IgD-negative memory B cell (primary cell): ENCODE data around the gene GTF3A. TPM values are rescaled to one million over a fixed set of nuclear protein-coding genes. Genes with fewer than 3 reads are reported as not detected.
A peak's percentile ranks its signal among the peaks of the same experiment; 100 is the strongest.
"Not testable (repeated sequence)": the region's sequence is repeated elsewhere in the genome, so short reads cannot be mapped to it uniquely, and the experiment has no call there.

Experiments
- H3K27ac Mint-ChIP-seq, 3 donors: one replicate each; pipeline ENCODE4 v1.8.0; 2020 to 2022; ENCODE audit warnings: mild to moderate bottlenecking in 3 of 3, mixed read lengths in 3 of 3, moderate library complexity in 1 of 3
- H3K27me3 Mint-ChIP-seq: one replicate; pipeline ENCODE4 v1.8.0; 2021; ENCODE audit warnings: mixed read lengths
- H3K36me3 Mint-ChIP-seq: one replicate; pipeline ENCODE4 v1.8.0; 2020; ENCODE audit warnings: mild to moderate bottlenecking, mixed read lengths
- H3K4me1 Mint-ChIP-seq, 3 donors: one replicate each; pipeline ENCODE4 v1.8.0; 2020 to 2022; ENCODE audit warnings: mixed read lengths in 3 of 3, mild to moderate bottlenecking in 1 of 3
- H3K4me3 Mint-ChIP-seq, 4 donors: one replicate each; pipeline ENCODE4 v1.8.0; 2020 to 2022; ENCODE audit warnings: mild to moderate bottlenecking in 4 of 4, mixed read lengths in 4 of 4, moderate library complexity in 3 of 4
- H3K9me3 Mint-ChIP-seq, 3 donors: one replicate each; pipeline ENCODE4 v1.8.0; 2020 to 2021; ENCODE audit warnings: mixed read lengths in 3 of 3, mild to moderate bottlenecking in 1 of 3
- polyA plus RNA-seq: library from polyadenylated mRNA; unstranded; fragments of 300-500 nt; fragmentation: Illumina TruSeq; gene quantifications from one replicate; pipeline ENCODE4 v1.2.3, GENCODE V29; 2021

Gene GTF3A
- polyA plus RNA-seq, 1 donor from 2014 or later, result 484 TPM

- Mint-ChIP-seq H3K4me3 (no peak overlapping the region), H3K4me1 (peaks cover 4% of the 10 kb centered on the region in 3 donors), H3K36me3 (no peaks in the 10 kb centered on the region), H3K27me3 (peaks cover 6% of the 10 kb centered on the region), H3K9me3 (no peaks in the 10 kb centered on the region), H3K27ac (no peak overlapping the region)
Observed at GRCh38 chr13:27396252-27396846, 28.1 kb upstream of the GTF3A start.

GRCh38 chr13:27398360-27398759 lies 26.1 kb upstream of the GTF3A start:
- Mint-ChIP-seq H3K4me3 (no peak overlapping the region), H3K27me3 (peaks cover 5% of the 10 kb centered on the region), H3K27ac (no peak overlapping the region), H3K9me3 (no peaks in the 10 kb centered on the region), H3K36me3 (no peaks in the 10 kb centered on the region), H3K4me1 (peaks cover 4 to 5% (median 4%) of the 10 kb centered on the region in 3 donors)

- H3K4me3 Mint-ChIP-seq, H3K9me3 Mint-ChIP-seq, H3K27ac Mint-ChIP-seq, H3K27me3 Mint-ChIP-seq, H3K36me3 Mint-ChIP-seq, H3K4me1 Mint-ChIP-seq: not testable (repeated sequence)
Observed at GRCh38 chr13:27400405-27400804, 24.0 kb upstream of the GTF3A start.

GRCh38 chr13:27401210-27401609 lies 23.2 kb upstream of the GTF3A start:
- Mint-ChIP-seq H3K9me3 (no peaks in the 10 kb centered on the region), H3K4me3 (no peak overlapping the region)

GRCh38 chr13:27403203-27403678 lies 21.2 kb upstream of the GTF3A start:
- Mint-ChIP-seq H3K27me3 (peaks cover 9% of the 10 kb centered on the region), H3K4me3 (no peak overlapping the region), H3K9me3 (no peaks in the 10 kb centered on the region), H3K4me1 (peaks cover 5 to 8% (median 5%) of the 10 kb centered on the region in 3 donors), H3K27ac (no peak overlapping the region), H3K36me3 (no peaks in the 10 kb centered on the region)

More at GRCh38 chr13:27401210-27401609, 23.2 kb upstream of the GTF3A start:
- peaks cover 3% of the 10 kb centered on the region for H3K27me3 Mint-ChIP-seq
- peaks cover 4 to 5% (median 5%) of the 10 kb centered on the region in 3 donors for H3K4me1 Mint-ChIP-seq
- no peaks in the 10 kb centered on the region for H3K36me3 Mint-ChIP-seq
- no peak overlapping the region for H3K27ac Mint-ChIP-seq

- H3K36me3 Mint-ChIP-seq, result no peaks in the 10 kb centered on the region
Observed at GRCh38 chr13:27403727-27404385, 20.6 kb upstream of the GTF3A start.

GRCh38 chr13:27404680-27405079 lies 19.7 kb upstream of the GTF3A start:
- Mint-ChIP-seq H3K4me3 (no peak overlapping the region), H3K27me3 (peaks cover 18% of the 10 kb centered on the region), H3K27ac (no peak overlapping the region), H3K4me1 (peaks cover 5 to 8% (median 5%) of the 10 kb centered on the region in 3 donors), H3K9me3 (peaks cover 0 to 3% (median 3%) of the 10 kb centered on the region in 3 donors), H3K36me3 (no peaks in the 10 kb centered on the region)

More at GRCh38 chr13:27403727-27404385, 20.6 kb upstream of the GTF3A start:
- H3K4me1 Mint-ChIP-seq, result peaks cover 5 to 8% (median 5%) of the 10 kb centered on the region in 3 donors
- no peak overlapping the region for H3K4me3 Mint-ChIP-seq
- peaks cover 10% of the 10 kb centered on the region for H3K27me3 Mint-ChIP-seq
- no peak overlapping the region for H3K27ac Mint-ChIP-seq
- H3K9me3 Mint-ChIP-seq, result no peaks in the 10 kb centered on the region

- Mint-ChIP-seq H3K27me3 (peaks cover 22% of the 10 kb centered on the region), H3K4me1 (peaks cover 5 to 8% (median 5%) of the 10 kb centered on the region in 3 donors), H3K27ac (no peak overlapping the region), H3K4me3 (no peak overlapping the region), H3K36me3 (no peaks in the 10 kb centered on the region), H3K9me3 (peaks cover 3 to 5% (median 3%) of the 10 kb centered on the region in 3 donors)
Observed at GRCh38 chr13:27405546-27406134, 18.8 kb upstream of the GTF3A start.

GRCh38 chr13:27406178-27406939 lies 18.1 kb upstream of the GTF3A start:
- H3K27ac Mint-ChIP-seq, result no peak overlapping the region
- H3K4me1 Mint-ChIP-seq, result peaks cover 1 to 4% (median 1%) of the 10 kb centered on the region in 3 donors
- H3K9me3 Mint-ChIP-seq, result peaks cover 3 to 5% (median 3%) of the 10 kb centered on the region in 3 donors
- no peaks in the 10 kb centered on the region for H3K36me3 Mint-ChIP-seq
- H3K27me3 Mint-ChIP-seq, result peaks cover 26% of the 10 kb centered on the region
- no peak overlapping the region for H3K4me3 Mint-ChIP-seq

GRCh38 chr13:27408074-27408473 lies 16.3 kb upstream of the GTF3A start:
- peaks cover 0 to 4% (median 1%) of the 10 kb centered on the region in 3 donors for H3K4me1 Mint-ChIP-seq
- peaks cover 2% of the 10 kb centered on the region for H3K36me3 Mint-ChIP-seq
- H3K27me3 Mint-ChIP-seq, result peaks cover 33% of the 10 kb centered on the region
- no peak overlapping the region for H3K27ac Mint-ChIP-seq
- H3K9me3 Mint-ChIP-seq, result peaks cover 3 to 5% (median 3%) of the 10 kb centered on the region in 3 donors
- no peak overlapping the region for H3K4me3 Mint-ChIP-seq

GRCh38 chr13:27409013-27409412 lies 15.4 kb upstream of the GTF3A start:
- peaks cover 3 to 5% (median 3%) of the 10 kb centered on the region in 3 donors for H3K9me3 Mint-ChIP-seq
- peaks cover 0 to 4% (median 1%) of the 10 kb centered on the region in 3 donors for H3K4me1 Mint-ChIP-seq
- H3K27ac Mint-ChIP-seq, result no peak overlapping the region
- H3K27me3 Mint-ChIP-seq, result peaks cover 36% of the 10 kb centered on the region
- peaks cover 2% of the 10 kb centered on the region for H3K36me3 Mint-ChIP-seq
- no peak overlapping the region for H3K4me3 Mint-ChIP-seq

GRCh38 chr13:27411341-27411740 lies 13.1 kb upstream of the GTF3A start:
- Mint-ChIP-seq H3K27me3 (peaks cover 35% of the 10 kb centered on the region), H3K4me3 (no peak overlapping the region), H3K36me3 (peaks cover 2% of the 10 kb centered on the region), H3K4me1 (peaks cover 0 to 2% (median 1%) of the 10 kb centered on the region in 3 donors), H3K9me3 (peaks cover 3 to 5% (median 3%) of the 10 kb centered on the region in 3 donors), H3K27ac (no peak overlapping the region)

- no peak overlapping the region for H3K27ac Mint-ChIP-seq
- peaks cover 2% of the 10 kb centered on the region for H3K36me3 Mint-ChIP-seq
- H3K4me1 Mint-ChIP-seq, result no peaks in the 10 kb centered on the region
- H3K9me3 Mint-ChIP-seq, result peaks cover 0 to 2% (median 0%) of the 10 kb centered on the region in 3 donors
- no peak overlapping the region for H3K4me3 Mint-ChIP-seq
- H3K27me3 Mint-ChIP-seq, result peaks cover 19% of the 10 kb centered on the region
Observed at GRCh38 chr13:27415116-27415515, 9.3 kb upstream of the GTF3A start.

GRCh38 chr13:27419328-27419727 lies 5.1 kb upstream of the GTF3A start:
- H3K27me3 Mint-ChIP-seq, result peaks cover 3% of the 10 kb centered on the region
- H3K27ac Mint-ChIP-seq, result no peak overlapping the region

More at GRCh38 chr13:27419328-27419727, 5.1 kb upstream of the GTF3A start:
- Mint-ChIP-seq H3K4me3 (peak overlapping the region in 1 of 4 donors; percentile 10), H3K36me3 (no peaks in the 10 kb centered on the region), H3K9me3 (no peaks in the 10 kb centered on the region), H3K4me1 (peaks cover 0 to 5% (median 0%) of the 10 kb centered on the region in 3 donors)
